GM12801 (cell line): ENCODE data around the gene SNX30.

ENCODE experiments used
- TF ChIP-seq, protein P1 (sequence below): IDR thresholded peaks from one replicate; pipeline ENCODE4 v1.5.1; 2011; ENCODE audit warnings: control low read depth; ENCODE audit not compliant: insufficient read length; ENCODE audit errors: extremely low read depth

SNX30 gene

DNA sequence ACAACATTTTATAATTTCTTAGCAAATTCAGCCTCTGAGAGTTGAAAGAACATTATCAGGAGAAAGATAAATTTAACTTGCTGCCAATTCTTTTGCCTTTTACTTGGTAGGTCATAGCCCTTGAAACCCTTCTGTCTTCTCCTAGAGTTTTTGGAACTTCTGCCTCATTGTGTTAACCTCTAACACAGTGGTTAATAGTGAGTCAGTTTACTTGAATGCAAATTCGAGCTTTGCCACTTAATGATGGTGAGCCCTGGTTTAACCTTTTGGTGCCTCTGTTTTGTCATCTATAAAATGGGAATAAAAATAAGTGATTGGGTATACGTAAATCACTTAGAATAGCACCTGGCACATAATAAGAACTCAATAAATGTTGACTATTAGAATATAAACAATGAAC is 30.9 kb upstream of the SNX30 start:
- TF ChIP-seq, protein P1, sequence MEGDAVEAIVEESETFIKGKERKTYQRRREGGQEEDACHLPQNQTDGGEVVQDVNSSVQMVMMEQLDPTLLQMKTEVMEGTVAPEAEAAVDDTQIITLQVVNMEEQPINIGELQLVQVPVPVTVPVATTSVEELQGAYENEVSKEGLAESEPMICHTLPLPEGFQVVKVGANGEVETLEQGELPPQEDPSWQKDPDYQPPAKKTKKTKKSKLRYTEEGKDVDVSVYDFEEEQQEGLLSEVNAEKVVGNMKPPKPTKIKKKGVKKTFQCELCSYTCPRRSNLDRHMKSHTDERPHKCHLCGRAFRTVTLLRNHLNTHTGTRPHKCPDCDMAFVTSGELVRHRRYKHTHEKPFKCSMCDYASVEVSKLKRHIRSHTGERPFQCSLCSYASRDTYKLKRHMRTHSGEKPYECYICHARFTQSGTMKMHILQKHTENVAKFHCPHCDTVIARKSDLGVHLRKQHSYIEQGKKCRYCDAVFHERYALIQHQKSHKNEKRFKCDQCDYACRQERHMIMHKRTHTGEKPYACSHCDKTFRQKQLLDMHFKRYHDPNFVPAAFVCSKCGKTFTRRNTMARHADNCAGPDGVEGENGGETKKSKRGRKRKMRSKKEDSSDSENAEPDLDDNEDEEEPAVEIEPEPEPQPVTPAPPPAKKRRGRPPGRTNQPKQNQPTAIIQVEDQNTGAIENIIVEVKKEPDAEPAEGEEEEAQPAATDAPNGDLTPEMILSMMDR = no peak

DNA sequence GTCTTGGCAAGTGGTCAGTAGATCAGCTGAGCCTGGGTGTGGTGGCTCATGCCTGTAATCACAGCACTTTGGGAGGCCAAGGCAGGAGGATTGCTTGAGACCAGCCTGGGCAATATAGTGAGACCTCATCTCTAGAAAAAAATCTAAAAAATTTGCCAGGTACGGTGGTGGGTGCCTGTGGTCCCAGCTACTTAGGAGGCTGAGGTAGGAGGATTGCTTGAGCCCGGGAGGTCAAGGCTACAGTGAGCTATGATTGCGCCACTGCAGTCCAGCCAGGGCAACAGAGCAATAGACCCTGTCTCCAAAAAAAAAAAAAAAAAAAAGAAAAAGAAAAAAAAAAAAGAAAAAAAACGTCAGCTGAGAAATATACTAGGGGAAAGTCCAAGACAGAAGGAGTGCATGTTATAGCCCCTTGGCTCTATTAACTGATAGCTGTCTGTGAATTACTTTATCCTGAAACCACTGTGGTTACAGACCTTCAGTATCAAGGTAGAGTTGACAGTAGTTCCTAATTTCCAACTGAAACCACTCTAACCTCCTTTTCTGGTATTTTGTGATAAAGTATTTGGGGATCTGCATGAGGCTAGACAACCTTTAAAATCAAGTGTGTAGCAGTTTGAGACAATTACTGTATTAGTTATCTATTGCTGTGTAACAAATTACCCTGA is 30.3 kb upstream of the SNX30 start:
- TF ChIP-seq, protein P1 = no peak

DNA sequence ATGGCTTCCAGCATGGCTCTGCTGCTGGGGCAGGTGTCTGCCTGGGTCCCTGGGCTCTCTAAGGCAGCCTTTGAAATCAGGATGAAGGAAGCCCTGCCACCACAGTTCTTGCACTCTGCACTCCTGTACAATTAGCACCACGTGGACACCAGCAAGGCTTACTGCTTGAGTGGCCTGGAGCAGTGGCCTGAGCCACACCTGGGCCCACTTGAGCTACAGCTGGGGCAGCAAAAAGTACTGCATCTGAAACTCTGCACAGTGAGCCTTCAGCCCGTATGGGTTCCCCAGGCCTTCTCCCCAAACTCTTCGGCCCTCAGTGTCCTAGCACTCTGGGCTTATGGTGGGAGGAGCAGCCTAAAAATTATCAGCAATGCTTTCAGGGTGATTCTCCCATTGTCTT is 24.6 kb upstream of the SNX30 start:
- TF ChIP-seq, protein P1 = no peak

DNA sequence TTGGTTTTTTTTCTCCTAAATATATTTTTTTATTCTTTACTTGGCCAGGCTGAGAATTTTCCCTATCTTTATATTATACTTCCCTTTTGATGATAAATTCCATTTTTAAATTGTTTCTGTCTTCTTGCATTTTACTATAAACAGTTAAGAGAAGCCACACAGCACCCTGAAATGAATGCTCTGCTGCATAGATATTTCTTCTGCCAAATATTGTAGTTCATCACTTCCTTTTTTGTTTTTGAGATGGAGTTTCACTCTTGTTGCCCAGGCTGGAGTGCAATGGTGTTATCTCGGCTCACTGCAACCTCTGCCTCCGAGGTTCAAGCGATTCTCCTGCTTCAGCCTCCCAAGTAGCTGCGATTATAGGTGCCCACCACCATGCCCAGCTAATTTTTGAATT is 24.1 kb upstream of the SNX30 start:
- TF ChIP-seq, protein P1 = no peak

DNA sequence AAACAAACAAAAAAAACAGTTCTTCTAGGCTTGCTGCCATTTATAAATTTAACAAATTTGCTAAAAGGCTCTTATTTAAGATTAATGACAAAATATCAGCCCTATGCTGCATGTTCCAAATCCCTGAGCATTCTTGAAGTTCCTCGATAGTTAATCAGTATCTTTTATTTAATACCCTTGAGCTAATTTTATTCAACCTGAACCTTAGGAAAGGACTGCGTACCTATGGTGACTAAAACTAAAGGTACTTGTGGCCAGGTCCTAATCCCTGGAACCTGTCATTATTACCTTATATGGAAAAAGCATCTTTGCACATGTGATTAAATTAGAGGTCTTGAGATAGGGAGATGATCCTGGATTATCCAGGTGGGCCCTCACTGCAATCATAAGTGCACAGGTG is 22.2 kb upstream of the SNX30 start:
- TF ChIP-seq, protein P1 = no peak

DNA sequence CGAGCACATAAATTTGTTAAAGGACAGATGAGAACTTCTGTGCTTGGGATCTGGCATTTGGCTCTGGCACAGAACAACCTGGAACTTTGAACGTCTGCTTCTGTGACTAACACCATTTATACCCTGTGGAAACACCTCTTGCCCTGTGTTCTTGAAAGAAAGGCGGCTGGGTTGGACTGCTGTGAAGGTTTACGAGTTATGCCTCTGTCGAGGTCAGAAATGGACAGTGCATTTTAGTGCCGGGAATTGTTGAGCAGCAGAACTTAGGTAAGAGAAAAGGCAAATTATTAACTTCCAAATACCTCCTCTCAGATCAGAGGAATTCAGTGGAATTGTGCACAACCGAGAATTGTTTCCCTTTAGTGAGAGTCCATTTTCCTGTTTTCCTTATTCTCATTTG is 18.6 kb upstream of the SNX30 start:
- TF ChIP-seq, protein P1 = no peak

DNA sequence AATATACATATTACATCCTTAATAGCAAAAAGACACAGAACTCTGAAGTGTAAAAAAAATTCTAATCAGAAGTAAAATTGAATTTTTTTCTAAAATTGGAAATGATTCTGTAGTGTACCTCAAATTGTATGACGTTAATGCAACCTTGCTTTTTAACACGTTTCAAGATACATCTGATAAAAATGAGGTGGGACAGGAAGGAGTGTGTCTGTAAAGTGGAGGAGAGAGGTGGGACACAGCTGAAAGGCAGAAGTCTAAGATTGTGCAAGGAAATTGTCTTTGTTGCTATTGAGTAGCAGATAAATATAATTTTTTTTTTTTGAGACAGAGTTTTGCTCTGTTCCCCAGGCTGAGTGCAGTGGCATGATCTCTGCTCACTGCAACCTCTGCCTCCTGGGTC is 15.7 kb upstream of the SNX30 start:
- TF ChIP-seq, protein P1 = no peak
